Activated CD4-positive, alpha-beta T cell treated with anti-CD3 and anti-CD28 coated beads, Interleukin-2, Interleukin-6, amounts not matched to agents 100 ng/mL and 50 ng/mL, durations not matched to agents 16 hours and 8 hours (primary cell): Measurements from ENCODE around the gene ST3GAL4.
A peak's percentile ranks its signal among the peaks of the same experiment; 100 is the strongest.

Source experiments
- DNase-seq: peaks from one replicate; pipeline ENCODE4 v3.0.0-alpha.2; 2020

ST3GAL4 gene

GRCh38 chr11:126410649-126411048, 55.2 kb downstream of the ST3GAL4 start:
- DNase-seq = no peak

- DNase-seq = no peak
Observed at GRCh38 chr11:126411971-126412381, 56.5 kb downstream of the ST3GAL4 start.

GRCh38 chr11:126413426-126413825, 57.9 kb downstream of the ST3GAL4 start:
- no peak for DNase-seq

GRCh38 chr11:126413843-126414405, 58.4 kb downstream of the ST3GAL4 start:
- DNase-seq = no peak

GRCh38 chr11:126414615-126415014, 59.1 kb downstream of the ST3GAL4 start:
- DNase-seq = no peak

- no peak for DNase-seq
Observed at GRCh38 chr11:126415128-126415527, 59.6 kb downstream of the ST3GAL4 start.

- DNase-seq = no peak
Observed at GRCh38 chr11:126415669-126416420, 60.4 kb downstream of the ST3GAL4 start.

GRCh38 chr11:126416542-126417090, 61.1 kb downstream of the ST3GAL4 start:
- peak; percentile 84 for DNase-seq

- no peak for DNase-seq
Observed at GRCh38 chr11:126417091-126417862, 61.8 kb downstream of the ST3GAL4 start.

- no peak for DNase-seq
Observed at GRCh38 chr11:126418887-126419286, 63.4 kb downstream of the ST3GAL4 start.

GRCh38 chr11:126419801-126420697, 64.6 kb downstream of the ST3GAL4 start:
- no peak for DNase-seq

- DNase-seq = no peak
Observed at GRCh38 chr11:126420698-126421256, 65.3 kb downstream of the ST3GAL4 start.

GRCh38 chr11:126421271-126421671, 65.8 kb downstream of the ST3GAL4 start:
- no peak for DNase-seq

- no peak for DNase-seq
Observed at GRCh38 chr11:126422446-126422845, 67.0 kb downstream of the ST3GAL4 start.

GRCh38 chr11:126423154-126423553, 67.7 kb downstream of the ST3GAL4 start:
- no peak for DNase-seq

- DNase-seq = no peak
Observed at GRCh38 chr11:126423743-126424142, 68.3 kb downstream of the ST3GAL4 start.

- DNase-seq = no peak
Observed at GRCh38 chr11:126424471-126425039, 69.1 kb downstream of the ST3GAL4 start.

- no peak for DNase-seq
Observed at GRCh38 chr11:126426106-126426505, 70.6 kb downstream of the ST3GAL4 start.

- DNase-seq = no peak
Observed at GRCh38 chr11:126426820-126427749, 71.6 kb downstream of the ST3GAL4 start.

GRCh38 chr11:126430581-126431335, 75.3 kb downstream of the ST3GAL4 start:
- no peak for DNase-seq
